ENCODE results near the gene NRDC.
A peak's percentile ranks its signal among the peaks of the same experiment; 100 is the strongest.

NRDC gene

GRCh38 chr1:51878308-51878615 is 265 bp downstream of the NRDC start (continued):
- TF ChIP-seq ZNF518A (tag by site-specific recombination; conservative IDR thresholded peaks at IDR 0.05; ENCODE audit: low read depth) (no peak), ATF2 (tag by site-specific recombination; IDR thresholded peaks at IDR 0.05; ENCODE audit: low read depth) (no peak), GLI4 (tag by site-specific recombination; IDR thresholded peaks at IDR 0.05) (peak; percentile 85), GLIS2 (tag by site-specific recombination; IDR thresholded peaks at IDR 0.05) (peak; percentile 63), ZNF600 (tag by site-specific recombination; IDR thresholded peaks at IDR 0.05) (peak; percentile 69), SETDB1 (IDR thresholded peaks at IDR 0.05; ENCODE audit: insufficient read length, low read length) (no peak), ZNF639 (tag by site-specific recombination; IDR thresholded peaks at IDR 0.05) (peak; percentile 26; the same call in 1 of the 2 replicates), ZNF544 (tag by site-specific recombination; IDR thresholded peaks at IDR 0.05) (no peak), ZNF692 (tag by site-specific recombination; IDR thresholded peaks at IDR 0.05) (no peak), ZBTB48 (tag by site-specific recombination; IDR thresholded peaks at IDR 0.05) (peak; percentile 48; the same call in 1 of the 2 replicates), ZNF776 (tag by site-specific recombination; IDR thresholded peaks at IDR 0.05; ENCODE audit: borderline replicate concordance) (no peak), BCL11A (tag by site-specific recombination; IDR thresholded peaks at IDR 0.05; ENCODE audit: low read depth) (peak; percentile 46; the same call in 1 of the 2 replicates), ZNF580 (tag by site-specific recombination; IDR thresholded peaks at IDR 0.05) (peak; percentile 11; the same call in 1 of the 2 replicates), YY2 (tag by site-specific recombination; IDR thresholded peaks at IDR 0.05) (peak; percentile 38; the same call in 1 of the 2 replicates), ZNF701 (tag by site-specific recombination; IDR thresholded peaks at IDR 0.05) (no peak), HOXA7 (CRISPR knock-in tag; IDR thresholded peaks at IDR 0.05; ENCODE audit: borderline replicate concordance) (no peak), ZNF621 (tag by site-specific recombination; IDR thresholded peaks at IDR 0.05) (no peak), ZBTB11 (tag by site-specific recombination; conservative IDR thresholded peaks at IDR 0.05; ENCODE audit: low read depth) (no peak), WT1 (tag by site-specific recombination; IDR thresholded peaks at IDR 0.05) (0 out of 2 replicates have a peak, but pooled peaks have one; percentile 24), ZBTB7A (tag by site-specific recombination; IDR thresholded peaks at IDR 0.05; ENCODE audit: low read depth) (peak; percentile 40; the same call in 1 of the 2 replicates), MYNN (tag by site-specific recombination; IDR thresholded peaks at IDR 0.05; ENCODE audit: borderline replicate concordance) (peak; percentile 14; the same call in 1 of the 2 replicates), KLF10 (tag by site-specific recombination; IDR thresholded peaks at IDR 0.05) (no peak), MZF1 (tag by site-specific recombination; IDR thresholded peaks at IDR 0.05; ENCODE audit: borderline replicate concordance) (0 out of 2 replicates have a peak, but pooled peaks have one; percentile 33), ZSCAN30 (tag by site-specific recombination; IDR thresholded peaks at IDR 0.05) (0 out of 2 replicates have a peak, but pooled peaks have one; percentile 68), ZBTB17 (tag by site-specific recombination; IDR thresholded peaks at IDR 0.05) (no peak), ZNF335 (tag by site-specific recombination; conservative IDR thresholded peaks at IDR 0.05) (0 out of 2 replicates have a peak, but pooled peaks have one; percentile 71), SCRT2 (tag by site-specific recombination; IDR thresholded peaks at IDR 0.05) (peak; percentile 82), ZFP69B (tag by site-specific recombination; IDR thresholded peaks at IDR 0.05) (0 out of 2 replicates have a peak, but pooled peaks have one; percentile 71)
